22Rv1 (cell line): ENCODE measurements around the gene OBI1.

Experiments
- ZFX ChIP-seq: fragments of 450-650 bp; IDR thresholded peaks from 2 replicates; pipeline ENCODE4 v1.6.1; 2017; ENCODE audit warnings: antibody characterized with exemption, borderline replicate concordance
- TF ChIP-seq, protein P1 (sequence below): fragments of 450-650 bp; IDR thresholded peaks from 2 replicates; pipeline ENCODE4 v1.5.1; 2017; ENCODE audit warnings: mild to moderate bottlenecking

DNA sequence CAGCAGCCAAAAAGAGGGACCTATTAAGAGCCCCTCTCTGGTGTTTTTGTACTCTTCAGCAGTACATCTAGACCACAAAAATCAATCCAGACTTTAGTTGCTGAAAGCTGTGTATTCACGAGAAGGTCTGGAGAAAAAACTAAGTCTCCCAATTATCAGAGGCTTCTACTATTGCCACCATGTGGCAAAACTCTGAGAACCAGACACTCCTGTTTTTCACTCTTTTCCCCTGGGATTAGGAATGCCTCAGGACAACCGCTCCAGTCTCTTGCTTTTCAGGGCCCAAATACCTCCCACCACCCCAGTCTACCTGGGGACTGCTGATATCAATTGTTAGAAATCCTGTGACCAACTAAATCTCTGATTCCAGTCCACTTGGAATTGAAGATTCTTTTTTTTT lies 30.1 kb upstream of the OBI1 start:
- TF ChIP-seq, protein P1, sequence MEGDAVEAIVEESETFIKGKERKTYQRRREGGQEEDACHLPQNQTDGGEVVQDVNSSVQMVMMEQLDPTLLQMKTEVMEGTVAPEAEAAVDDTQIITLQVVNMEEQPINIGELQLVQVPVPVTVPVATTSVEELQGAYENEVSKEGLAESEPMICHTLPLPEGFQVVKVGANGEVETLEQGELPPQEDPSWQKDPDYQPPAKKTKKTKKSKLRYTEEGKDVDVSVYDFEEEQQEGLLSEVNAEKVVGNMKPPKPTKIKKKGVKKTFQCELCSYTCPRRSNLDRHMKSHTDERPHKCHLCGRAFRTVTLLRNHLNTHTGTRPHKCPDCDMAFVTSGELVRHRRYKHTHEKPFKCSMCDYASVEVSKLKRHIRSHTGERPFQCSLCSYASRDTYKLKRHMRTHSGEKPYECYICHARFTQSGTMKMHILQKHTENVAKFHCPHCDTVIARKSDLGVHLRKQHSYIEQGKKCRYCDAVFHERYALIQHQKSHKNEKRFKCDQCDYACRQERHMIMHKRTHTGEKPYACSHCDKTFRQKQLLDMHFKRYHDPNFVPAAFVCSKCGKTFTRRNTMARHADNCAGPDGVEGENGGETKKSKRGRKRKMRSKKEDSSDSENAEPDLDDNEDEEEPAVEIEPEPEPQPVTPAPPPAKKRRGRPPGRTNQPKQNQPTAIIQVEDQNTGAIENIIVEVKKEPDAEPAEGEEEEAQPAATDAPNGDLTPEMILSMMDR = no peak
- no peak for TF ChIP-seq ZFX
